Skin epidermis (tissue), 12 donors: ENCODE data around the gene STAC3.
A peak's percentile ranks its signal among the peaks of the same experiment; 100 is the strongest.

Experiments
- H3K27ac ChIP-seq, 21 experiments: fragments of 200-600 bp; sonication (generic) in 11 of 21; one replicate each; pipeline ENCODE4 v1.5.0; 2020; ENCODE audit warnings: mild to moderate bottlenecking in 3 of 21, inconsistent platforms in 2 of 21, moderate library complexity in 2 of 21
- H3K4me3 ChIP-seq, 7 experiments: fragments of 200-600 bp; sonication (generic) in 2 of 7; one replicate each; pipeline ENCODE4 v1.5.0; 2020; ENCODE audit warnings: inconsistent platforms in 2 of 7, mild to moderate bottlenecking in 2 of 7, moderate library complexity in 1 of 7

The STAC3 gene

GRCh38 chr12:57216014-57216911 is 34.7 kb downstream of the STAC3 start, which contains the start of gene NXPH4:
Gene NXPH4, plus strand, starts transcription at chr12:57216794. Its CDS starts 176 bp downstream, at chr12:57216970.
- peak within 1 kb of the TSS; percentile 28 to 52 (median 33) for H3K4me3 ChIP-seq
- H3K27ac ChIP-seq = peak within 1 kb of the TSS in 4 of 21 experiments; percentile 21 to 76 (median 46)

GRCh38 chr12:57215668-57216013 is 35.3 kb downstream of the STAC3 start:
- Histone ChIP-seq H3K27ac (peak overlapping the region in 1 of 21 experiments; percentile 76), H3K4me3 (peak overlapping the region in 2 of 7 experiments; percentile 47 to 52)

GRCh38 chr12:57215065-57215464 is 35.9 kb downstream of the STAC3 start:
- Histone ChIP-seq H3K4me3 (no peak overlapping the region), H3K27ac (peak overlapping the region in 1 of 21 experiments; percentile 76)

- no peak overlapping the region for H3K4me3 ChIP-seq
- peak overlapping the region in 1 of 21 experiments; percentile 24 for H3K27ac ChIP-seq
Observed at GRCh38 chr12:57214398-57214781, 36.6 kb downstream of the STAC3 start.

GRCh38 chr12:57213763-57214397 is 37.1 kb downstream of the STAC3 start:
- H3K27ac ChIP-seq = peak overlapping the region in 1 of 21 experiments; percentile 24
- H3K4me3 ChIP-seq = no peak overlapping the region

- Histone ChIP-seq H3K4me3 (no peak overlapping the region), H3K27ac (no peak overlapping the region)
Observed at GRCh38 chr12:57213058-57213715, 37.8 kb downstream of the STAC3 start.

- Histone ChIP-seq H3K27ac (no peak overlapping the region), H3K4me3 (no peak overlapping the region)
Observed at GRCh38 chr12:57212701-57213057, 38.3 kb downstream of the STAC3 start.

GRCh38 chr12:57211791-57212700 is 38.9 kb downstream of the STAC3 start:
- H3K4me3 ChIP-seq = no peak overlapping the region
- no peak overlapping the region for H3K27ac ChIP-seq

- H3K4me3 ChIP-seq = no peak overlapping the region
Observed at GRCh38 chr12:57210926-57211692, 39.9 kb downstream of the STAC3 start.

GRCh38 chr12:57210461-57210860 is 40.5 kb downstream of the STAC3 start:
- Histone ChIP-seq H3K27ac (no peak overlapping the region), H3K4me3 (no peak overlapping the region)

More at GRCh38 chr12:57210926-57211692, 39.9 kb downstream of the STAC3 start:
- H3K27ac ChIP-seq = no peak overlapping the region

- no peak overlapping the region for H3K4me3 ChIP-seq
- H3K27ac ChIP-seq = no peak overlapping the region
Observed at GRCh38 chr12:57209916-57210315, 41.1 kb downstream of the STAC3 start.

GRCh38 chr12:57208631-57209282 is 42.2 kb downstream of the STAC3 start:
- Histone ChIP-seq H3K27ac (no peak overlapping the region), H3K4me3 (no peak overlapping the region)

GRCh38 chr12:57207731-57208630 is 43.0 kb downstream of the STAC3 start:
- H3K27ac ChIP-seq = no peak overlapping the region
- H3K4me3 ChIP-seq = no peak overlapping the region

- no peak overlapping the region for H3K27ac ChIP-seq
Observed at GRCh38 chr12:57205931-57206330, 45.1 kb downstream of the STAC3 start.

GRCh38 chr12:57205186-57205585 is 45.8 kb downstream of the STAC3 start:
- H3K4me3 ChIP-seq = no peak overlapping the region
- no peak overlapping the region for H3K27ac ChIP-seq

More at GRCh38 chr12:57205931-57206330, 45.1 kb downstream of the STAC3 start:
- no peak overlapping the region for H3K4me3 ChIP-seq

GRCh38 chr12:57204454-57204853 is 46.5 kb downstream of the STAC3 start:
- no peak overlapping the region for H3K27ac ChIP-seq
- H3K4me3 ChIP-seq = no peak overlapping the region

GRCh38 chr12:57203791-57204190 is 47.2 kb downstream of the STAC3 start:
- H3K27ac ChIP-seq = no peak overlapping the region
- no peak overlapping the region for H3K4me3 ChIP-seq
